Hepatocyte (in vitro differentiated cells): ENCODE results near the gene LTB4R2.

Experiments used
- EZH2 ChIP-seq: fragments of 200-600 bp; sonication (generic); IDR thresholded peaks from 2 replicates; pipeline ENCODE4 v1.6.1; 2016; ENCODE audit warnings: antibody characterized with exemption, mild to moderate bottlenecking, borderline replicate concordance
- EZH2phosphoT487 ChIP-seq: fragments of 200-600 bp; sonication (generic); IDR thresholded peaks from one replicate; pipeline ENCODE4 v1.6.1; 2018; ENCODE audit warnings: antibody characterized with exemption, mild to moderate bottlenecking, low read depth, moderate library complexity; ENCODE audit not compliant: unreplicated experiment, severe bottlenecking
- TF ChIP-seq, protein P1 (sequence below): fragments of 200-600 bp; sonication (generic); IDR thresholded peaks from 2 replicates; pipeline ENCODE4 v1.5.1; 2016; ENCODE audit warnings: antibody characterized with exemption, mild to moderate bottlenecking; ENCODE audit not compliant: poor library complexity

DNA sequence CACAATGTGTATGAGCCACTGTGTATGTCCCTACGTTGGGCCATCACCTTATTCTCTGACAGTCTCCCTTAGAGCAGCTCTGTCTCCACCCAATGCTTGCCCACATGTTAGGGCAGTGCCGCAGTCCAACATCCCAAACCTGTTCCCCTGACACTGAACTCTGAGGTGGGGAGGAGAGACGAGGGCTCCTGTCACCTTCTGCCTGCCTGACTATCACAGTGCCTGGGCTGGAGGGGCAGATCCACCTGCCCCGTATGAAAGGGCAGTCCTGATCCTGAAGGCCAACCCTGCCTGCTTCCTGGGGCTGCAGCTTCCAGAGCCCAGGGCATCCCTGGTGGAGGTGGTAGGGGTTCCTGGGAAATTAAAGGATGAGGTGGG, 49.2 kb upstream of the LTB4R2 start:
- TF ChIP-seq, protein P1, sequence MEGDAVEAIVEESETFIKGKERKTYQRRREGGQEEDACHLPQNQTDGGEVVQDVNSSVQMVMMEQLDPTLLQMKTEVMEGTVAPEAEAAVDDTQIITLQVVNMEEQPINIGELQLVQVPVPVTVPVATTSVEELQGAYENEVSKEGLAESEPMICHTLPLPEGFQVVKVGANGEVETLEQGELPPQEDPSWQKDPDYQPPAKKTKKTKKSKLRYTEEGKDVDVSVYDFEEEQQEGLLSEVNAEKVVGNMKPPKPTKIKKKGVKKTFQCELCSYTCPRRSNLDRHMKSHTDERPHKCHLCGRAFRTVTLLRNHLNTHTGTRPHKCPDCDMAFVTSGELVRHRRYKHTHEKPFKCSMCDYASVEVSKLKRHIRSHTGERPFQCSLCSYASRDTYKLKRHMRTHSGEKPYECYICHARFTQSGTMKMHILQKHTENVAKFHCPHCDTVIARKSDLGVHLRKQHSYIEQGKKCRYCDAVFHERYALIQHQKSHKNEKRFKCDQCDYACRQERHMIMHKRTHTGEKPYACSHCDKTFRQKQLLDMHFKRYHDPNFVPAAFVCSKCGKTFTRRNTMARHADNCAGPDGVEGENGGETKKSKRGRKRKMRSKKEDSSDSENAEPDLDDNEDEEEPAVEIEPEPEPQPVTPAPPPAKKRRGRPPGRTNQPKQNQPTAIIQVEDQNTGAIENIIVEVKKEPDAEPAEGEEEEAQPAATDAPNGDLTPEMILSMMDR, result no peak
- TF ChIP-seq EZH2 (no peak), EZH2phosphoT487 (no peak)
